ENCODE measurements around the gene GRHL3.

GRHL3 gene

GRCh38 chr1:24403806-24404205 is 84.6 kb downstream of the GRHL3 start:
- DNase-seq (ENCODE audit: low spot score) = no peak

Measured in HuH-7.5 (cell line).